ENCODE measurements around the gene MMUT. TPM values are rescaled to one million over a fixed set of nuclear protein-coding genes. Genes with fewer than 3 reads are reported as not detected.

The MMUT gene
- total and polyA plus RNA-seq, 4 donors, result 42.3 to 54.2 (median 45.3) TPM

- Histone ChIP-seq H3K36me3 (ENCODE audit: control insufficient read depth in 4 of 4, insufficient read depth in 3 of 4, low read depth in 1 of 4, low read length in 3 of 4) (no peaks in the 10 kb centered on the region), H3K27me3 (ENCODE audit: control insufficient read depth in 4 of 4, insufficient read depth in 4 of 4, low read length in 3 of 4) (no peaks in the 10 kb centered on the region), H3K9me3 (ENCODE audit: control insufficient read depth in 4 of 4, low read length in 3 of 4) (no peaks in the 10 kb centered on the region), H3K9ac (ENCODE audit: low read depth in 1 of 2, low read length in 2 of 2) (no peak overlapping the region), H3K4me1 (ENCODE audit: control insufficient read depth in 4 of 4, insufficient read depth in 4 of 4, low read length in 3 of 4) (no peaks in the 10 kb centered on the region), H3K4me3 (ENCODE audit: low read depth in 1 of 3, low read length in 3 of 3) (no peak overlapping the region), H3K27ac (ENCODE audit: low read depth in 1 of 2, low read length in 2 of 2) (no peak overlapping the region)
- TF ChIP-seq HNF4G (IDR thresholded peaks at IDR 0.05) (no peak), FOXA2 (IDR thresholded peaks at IDR 0.05) (no peak), RXRA (IDR thresholded peaks at IDR 0.05) (no peak), EGR1 (IDR thresholded peaks at IDR 0.05; ENCODE audit: low read depth in 2 of 2) (no peak), ATF3 (IDR thresholded peaks at IDR 0.05) (no peak), RAD21 (IDR thresholded peaks at IDR 0.05) (no peak), SP1 (IDR thresholded peaks at IDR 0.05) (no peak), MAX (IDR thresholded peaks at IDR 0.05) (no peak), JUND (IDR thresholded peaks at IDR 0.05) (no peak), YY1 (IDR thresholded peaks at IDR 0.05) (no peak), REST (IDR thresholded peaks at IDR 0.05) (no peak), FOXA1 (IDR thresholded peaks at IDR 0.05) (no peak), GABPA (IDR thresholded peaks at IDR 0.05 in 1 of 2, conservative IDR thresholded peaks at IDR 0.05 in 1 of 2) (no peak), TAF1 (conservative IDR thresholded peaks at IDR 0.05) (no peak), CTCF (IDR thresholded peaks at IDR 0.05; ENCODE audit: low read depth, low read length, missing input control) (no peak), NR2F2 (IDR thresholded peaks at IDR 0.05) (no peak)
- no peak for DNase-seq (ENCODE audit: low spot score)
- 90% methylated on average over 1 of the region's 1 CpG for WGBS
These were observed 36.1 kb upstream of the MMUT start for GRCh38 chr6:49499126-49499525.

GRCh38 chr6:49497304-49497703, 34.3 kb upstream of the MMUT start:
- no peak for DNase-seq (ENCODE audit: low spot score)
- no peaks in the 10 kb centered on the region for H3K4me1 ChIP-seq (ENCODE audit: control insufficient read depth in 4 of 4, insufficient read depth in 4 of 4, low read length in 3 of 4)
- no peak overlapping the region for H3K27ac ChIP-seq (ENCODE audit: low read depth in 1 of 2, low read length in 2 of 2)
- WGBS, result 88% methylated on average over 3 of the region's 3 CpGs
- H3K9me3 ChIP-seq (ENCODE audit: control insufficient read depth in 4 of 4, low read length in 3 of 4), result no peaks in the 10 kb centered on the region
- no peaks in the 10 kb centered on the region for H3K36me3 ChIP-seq (ENCODE audit: control insufficient read depth in 4 of 4, insufficient read depth in 3 of 4, low read depth in 1 of 4, low read length in 3 of 4)
- no peak overlapping the region for H3K9ac ChIP-seq (ENCODE audit: low read depth in 1 of 2, low read length in 2 of 2)
- no peak for TF ChIP-seq TAF1 (conservative IDR thresholded peaks at IDR 0.05)
- TF ChIP-seq FOXA2 (IDR thresholded peaks at IDR 0.05), result no peak
- TF ChIP-seq REST (IDR thresholded peaks at IDR 0.05), result no peak
- no peak for TF ChIP-seq ATF3 (IDR thresholded peaks at IDR 0.05)
- TF ChIP-seq HNF4G (IDR thresholded peaks at IDR 0.05), result no peak
- TF ChIP-seq EGR1 (IDR thresholded peaks at IDR 0.05; ENCODE audit: low read depth in 2 of 2), result no peak
- no peak for TF ChIP-seq SP1 (IDR thresholded peaks at IDR 0.05)
- no peaks in the 10 kb centered on the region for H3K27me3 ChIP-seq (ENCODE audit: control insufficient read depth in 4 of 4, insufficient read depth in 4 of 4, low read length in 3 of 4)
- H3K4me3 ChIP-seq (ENCODE audit: low read depth in 1 of 3, low read length in 3 of 3), result no peak overlapping the region

Data from liver (tissue), 9 donors.